Activated CD8-positive, alpha-beta memory T cell treated with anti-CD3 and anti-CD28 coated beads, Interleukin-2, amount 50 U/mL, for 24 hours (primary cell): ENCODE data around the gene TMUB1.

Source experiments
- DNase-seq: peaks from one replicate; pipeline ENCODE4 v3.0.0-alpha.2; 2020; ENCODE audit errors: extremely low read depth

TMUB1 gene

GRCh38 chr7:151121380-151122170, 38.3 kb upstream of the TMUB1 start:
- no peak for DNase-seq

- DNase-seq = no peak
These were observed 37.6 kb upstream of the TMUB1 start for GRCh38 chr7:151120896-151121295.

GRCh38 chr7:151119902-151120301, 36.6 kb upstream of the TMUB1 start:
- DNase-seq = no peak

- DNase-seq = no peak
These were observed 35.7 kb upstream of the TMUB1 start for GRCh38 chr7:151119055-151119415.

GRCh38 chr7:151118108-151119054, 35.1 kb upstream of the TMUB1 start:
- no peak for DNase-seq

GRCh38 chr7:151117565-151117964, 34.3 kb upstream of the TMUB1 start:
- DNase-seq = no peak

- no peak for DNase-seq
These were observed 33.5 kb upstream of the TMUB1 start for GRCh38 chr7:151116603-151117440.

GRCh38 chr7:151115836-151116418, 32.6 kb upstream of the TMUB1 start:
- DNase-seq = no peak

- no peak for DNase-seq
These were observed 32.0 kb upstream of the TMUB1 start for GRCh38 chr7:151115121-151115835.

- no peak for DNase-seq
These were observed 31.1 kb upstream of the TMUB1 start for GRCh38 chr7:151114151-151115090.

GRCh38 chr7:151113344-151114150, 30.3 kb upstream of the TMUB1 start:
- DNase-seq = no peak

GRCh38 chr7:151110941-151111645, 27.8 kb upstream of the TMUB1 start:
- peak; percentile 43 for DNase-seq

- DNase-seq = no peak
These were observed 27.1 kb upstream of the TMUB1 start for GRCh38 chr7:151110236-151110940.

- no peak for DNase-seq
These were observed 26.1 kb upstream of the TMUB1 start for GRCh38 chr7:151109094-151110048.

- DNase-seq = no peak
These were observed 24.6 kb upstream of the TMUB1 start for GRCh38 chr7:151107882-151108281.

GRCh38 chr7:151104411-151105235, 21.3 kb upstream of the TMUB1 start:
- no peak for DNase-seq
